K562 (cell line): ENCODE measurements around the gene CHD5. TPM values are rescaled to one million over a fixed set of nuclear protein-coding genes. Genes with fewer than 3 reads are reported as not detected.

Experiments
- ATAC-seq: fragments of 200-7000 bp; cut with Tn5 transposase; 3 replicates; pipeline ENCODE4 v1.9.1; 2020; ENCODE audit warnings: moderate library complexity
- BruUV-seq: library from RNA; stranded (reverse); fragments of 400-500 nt; replicated peaks from 2 replicates; lab custom pipeline; 2021; lab: Mats Ljungman, UMichigan
- CTCF ChIA-PET: fragments of 300-600 bp; formaldehyde crosslinking; extraction: SDS; loops from one replicate; lab custom pipeline; 2021; ENCODE audit warnings: low intra/inter-chr PET ratio; lab: Yijun Ruan, JAX
- POLR2A ChIA-PET: fragments of 300-600, 350-650 bp; sonication (Branson Sonifier 250); formaldehyde crosslinking; extraction: SDS; loops from one replicate; lab custom pipeline; 2021; ENCODE audit warnings: antibody characterized with exemption, inconsistent platforms; lab: Yijun Ruan, JAX
- DNase-seq, 4 experiments: peaks; one replicate each; pipeline versions ENCODE4 v3.0.0 to v3.0.0-alpha.2; 2011 to 2018; ENCODE audit warnings: low spot score in 3 of 4, mixed read lengths in 3 of 4; ENCODE audit errors: extremely low read depth in 1 of 4
- FAIRE-seq: peaks from 2 replicates; lab custom pipeline; 2011; peaks lifted over from hg19 to GRCh38; lab: Jason Lieb, UNC
- H2AFZ ChIP-seq: 2 replicates; pipeline ENCODE4 v1.6.0; 2011; ENCODE audit warnings: low read depth, low read length, control low read depth, inconsistent platforms
- H3K27ac ChIP-seq: fragments of 200-600 bp; 3 replicates; pipeline ENCODE4 v1.8.0; 2011; ENCODE audit warnings: low read depth, mild to moderate bottlenecking, control low read depth, inconsistent platforms, low read length, moderate library complexity, mixed read lengths; ENCODE audit errors: extremely low read depth
- H3K27me3 ChIP-seq, 2 experiments: fragments of 300-600 bp in 1 of 2; 2 replicates in 1 of 2; 3 replicates in 1 of 2; pipeline versions ENCODE4 v1.6.0 to v1.8.0; 2011; ENCODE audit warnings: inconsistent platforms in 2 of 2, low read length in 2 of 2, mild to moderate bottlenecking in 1 of 2, mixed read lengths in 1 of 2, moderate library complexity in 1 of 2; ENCODE audit not compliant: control insufficient read depth in 2 of 2, insufficient read depth in 2 of 2
- H3K36me3 ChIP-seq: fragments of 300-600 bp; 3 replicates; pipeline ENCODE4 v1.8.0; 2011; ENCODE audit warnings: mild to moderate bottlenecking, low read length, inconsistent platforms; ENCODE audit not compliant: control insufficient read depth, insufficient read depth
- H3K4me1 ChIP-seq, 2 experiments: fragments of 200-600 bp in 1 of 2; replicated peaks in 1 of 2; 2 replicates in 1 of 2; 3 replicates in 1 of 2; pipeline versions ENCODE4 v1.5.1 to v1.8.0; 2011; ENCODE audit warnings: inconsistent platforms in 2 of 2, low read length in 2 of 2, mild to moderate bottlenecking in 1 of 2, mixed read lengths in 1 of 2, moderate library complexity in 1 of 2; ENCODE audit not compliant: control insufficient read depth in 2 of 2, insufficient read depth in 2 of 2
- H3K4me2 ChIP-seq: 2 replicates; pipeline ENCODE4 v1.6.1; 2011; ENCODE audit warnings: low read length, control low read depth, inconsistent platforms, mixed read lengths; ENCODE audit not compliant: insufficient read depth
- H3K4me3 ChIP-seq: fragments of 200-600 bp; sonication (generic), shearing (Covaris generic); 2 replicates; pipeline ENCODE4 v1.5.1; 2016; ENCODE audit warnings: control low read depth, inconsistent platforms
- H3K79me2 ChIP-seq: fragments of 200-600 bp; 3 replicates; pipeline ENCODE4 v1.8.0; 2011; ENCODE audit warnings: low read length, inconsistent platforms; ENCODE audit not compliant: control insufficient read depth, insufficient read depth
- H3K9ac ChIP-seq, 2 experiments: 2 replicates each; pipeline versions ENCODE4 v1.6.0 to v1.6.1; 2011; ENCODE audit warnings: low read depth in 2 of 2, low read length in 2 of 2, control low read depth in 1 of 2, inconsistent platforms in 1 of 2, mild to moderate bottlenecking in 1 of 2, mixed read lengths in 1 of 2; ENCODE audit not compliant: insufficient read depth in 1 of 2
- H3K9me1 ChIP-seq: one replicate; pipeline ENCODE4 v1.6.0; 2011; ENCODE audit warnings: inconsistent platforms, mild to moderate bottlenecking, low read length, moderate library complexity; ENCODE audit not compliant: control insufficient read depth, insufficient read depth
- H3K9me3 ChIP-seq: replicated peaks from 2 replicates; pipeline ENCODE4 v1.5.1; 2011; ENCODE audit warnings: low read depth, low read length, inconsistent platforms; ENCODE audit not compliant: control insufficient read depth, insufficient read depth
- H4K20me1 ChIP-seq: replicated peaks from 2 replicates; pipeline ENCODE4 v1.6.1; 2011; ENCODE audit warnings: low read length, inconsistent platforms, mixed read lengths; ENCODE audit not compliant: control insufficient read depth, insufficient read depth
- ATF7 ChIP-seq: fragments of 450-650 bp; IDR thresholded peaks from 2 replicates; pipeline ENCODE4 v1.7.1; 2014; ENCODE audit warnings: mild to moderate bottlenecking, moderate library complexity
- CTBP1 ChIP-seq: fragments of 450-650 bp; IDR thresholded peaks from 2 replicates; pipeline ENCODE4 v1.6.1; 2016; ENCODE audit warnings: borderline replicate concordance
- DMBX1 ChIP-seq: fragments of 250-450 bp; sonication (Bioruptor Pico); IDR thresholded peaks from 2 replicates; pipeline ENCODE4 v1.8.0; 2022; ENCODE audit warnings: inconsistent platforms, mild to moderate bottlenecking, moderate library complexity, borderline replicate concordance
- HDAC3 ChIP-seq: fragments of 450-650 bp; IDR thresholded peaks from 2 replicates; pipeline ENCODE4 v1.6.1; 2018; ENCODE audit warnings: borderline replicate concordance, mild to moderate bottlenecking, moderate library complexity; ENCODE audit not compliant: partially characterized antibody
- IFI16 ChIP-seq: fragments of 250-450 bp; sonication (Bioruptor Pico); IDR thresholded peaks from 2 replicates; pipeline ENCODE4 v2.1.2; 2022; ENCODE audit warnings: mild to moderate bottlenecking, inconsistent platforms
- MTA1 ChIP-seq: fragments of 450-650 bp; IDR thresholded peaks from 2 replicates; pipeline ENCODE4 v1.6.1; 2017; ENCODE audit warnings: borderline replicate concordance
- MXI1 ChIP-seq: IDR thresholded peaks from 2 replicates; pipeline ENCODE4 v1.6.1; 2011; ENCODE audit warnings: low read depth, mild to moderate bottlenecking, improper control_type of control experiment, low read length
- POU5F1 ChIP-seq: fragments of 150-350 bp; IDR thresholded peaks from 2 replicates; pipeline ENCODE4 v1.6.1; 2014; ENCODE audit warnings: borderline replicate concordance, low read length, low read depth, mild to moderate bottlenecking; ENCODE audit not compliant: partially characterized antibody
- SUPT5H ChIP-seq: fragments of 450-650 bp; IDR thresholded peaks from 2 replicates; pipeline ENCODE4 v1.6.1; 2016
- ZNF23 ChIP-seq: fragments of 250-450 bp; sonication (Bioruptor Pico); IDR thresholded peaks from 2 replicates; pipeline ENCODE4 v1.4.0; 2020; ENCODE audit warnings: mild to moderate bottlenecking
- ZNF449 ChIP-seq: fragments of 250-450 bp; sonication (Bioruptor Pico); IDR thresholded peaks from 2 replicates; pipeline ENCODE4 v1.8.0; 2022; ENCODE audit warnings: moderate library complexity, mild to moderate bottlenecking, inconsistent platforms
- ZNF830 ChIP-seq: fragments of 250-450 bp; sonication (Bioruptor Pico); IDR thresholded peaks from 2 replicates; pipeline ENCODE4 v1.5.0; 2021; ENCODE audit warnings: mild to moderate bottlenecking
- WGBS: fragments of 100-300 bp; shearing (Covaris generic); methylation state at CpG from one replicate; pipeline ENCODE4 v1.1.6; 2016; ENCODE audit warnings: low coverage, mixed read lengths; ENCODE audit not compliant: insufficient coverage; ENCODE audit errors: missing lambda C conversion rate; 5-methylcytosine and 5-hydroxymethylcytosine counted together
- in situ Hi-C: fragments of 300-500 bp; cut with MboI; formaldehyde crosslinking; loops from 4 replicates; pipeline ENCODE4 v1.15.0; 2018; ENCODE audit warnings: inconsistent platforms, mixed read lengths
- intact Hi-C: fragments of 100-400 bp; cut with micrococcal nuclease; formaldehyde crosslinking; loops from 2 replicates; pipeline ENCODE4 v1.14.2; 2022
- polyA plus RNA-seq, 8 experiments: library from polyadenylated mRNA; depleted of rRNA in 4 of 8; stranded (reverse) in 5 of 8; unstranded in 3 of 8; fragments of >200 nt; fragmentation: Nextera tagmentation in 2 of 8; fragmentation: Illumina TruSeq in 1 of 8; extraction: Ambion mirVana in 2 of 8; extraction: Trizol in 1 of 8; gene quantifications; 2 replicates each; pipeline versions ENCODE4 v1.2.1 to v1.2.3, GENCODE V29; 2011 to 2014; ENCODE audit warnings: inconsistent platforms in 1 of 8, missing spikeins in 1 of 8
- total RNA-seq, 7 experiments: library from RNA; depleted of rRNA in 6 of 7; stranded (reverse); fragments of >200 nt in 6 of 7; fragmentation: Illumina TruSeq in 2 of 7; extraction: Trizol in 2 of 7; gene quantifications; 2 replicates each; pipeline versions ENCODE4 v1.2.1 to v1.2.3, GENCODE V29; 2011 to 2021; ENCODE audit warnings: low replicate concordance in 1 of 7
- TF ChIP-seq, protein P1 (sequence below): fragments of 200-800 bp; sonication (Bioruptor generic); IDR thresholded peaks from 2 replicates; pipeline ENCODE4 v1.6.1; 2017; ENCODE audit warnings: missing genetic modification characterization, missing compliant biosample characterization

The CHD5 gene
- total and polyA plus RNA-seq, 9 of the 15 experiments (the other 6 are each of a cell fraction or from before 2014, with no cell fraction given): 0.03 to 0.52 (median 0.11) TPM; not detected in 2

DNA sequence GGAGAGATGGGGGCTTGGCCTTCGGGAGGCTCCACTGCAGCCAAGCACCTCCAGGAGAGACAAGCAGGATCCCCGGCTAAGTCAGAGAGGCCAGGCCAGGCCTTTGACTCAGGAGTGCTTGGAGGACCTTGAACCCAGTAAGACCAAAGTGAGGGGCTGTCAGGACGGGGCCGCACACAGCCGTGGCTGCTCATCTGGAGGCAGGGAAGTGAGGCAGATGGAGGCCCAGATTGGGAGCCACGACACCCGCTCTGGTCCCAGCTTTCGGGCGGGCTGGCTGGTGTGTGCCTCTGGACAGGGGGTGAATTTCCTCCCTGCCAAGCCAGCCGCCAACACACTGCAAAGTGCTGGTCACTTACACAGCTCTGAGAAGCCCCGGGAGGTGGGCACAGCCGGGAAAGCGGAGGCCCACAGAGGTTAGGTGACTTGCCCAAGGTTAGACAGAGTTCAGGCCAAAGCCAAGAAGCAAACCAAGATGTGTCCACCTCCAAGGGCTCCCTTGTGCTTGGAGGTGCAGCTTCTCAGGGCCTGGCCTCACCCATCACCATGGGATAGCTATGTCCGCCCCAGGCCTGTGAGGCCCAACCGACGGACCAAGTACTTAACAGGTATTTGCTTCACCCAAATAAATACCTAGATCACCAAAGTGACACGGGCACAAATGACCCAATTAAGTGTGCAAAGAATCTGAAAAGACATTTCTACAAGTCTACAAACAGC lies 58.3 kb downstream of the CHD5 start:
- Histone ChIP-seq H3K9me3 (no peaks in the 10 kb centered on the region), H3K79me2 (no peaks in the 10 kb centered on the region), H4K20me1 (no peaks in the 10 kb centered on the region), H3K9me1 (no peaks in the 10 kb centered on the region), H3K4me3 (no peak overlapping the region), H3K4me1 (peaks cover 0 to 29% of the 10 kb centered on the region in 2 experiments; a peak in 1 of 5 replicates), H3K36me3 (no peaks in the 10 kb centered on the region), H3K4me2 (no peak overlapping the region), H3K9ac (0 out of 4 replicates have a peak overlapping the region, but pooled peaks of 1 of the 2 experiments have one; percentile 9), H2AFZ (no peak overlapping the region), H3K27ac (no peak overlapping the region), H3K27me3 (peaks cover 17 to 43% of the 10 kb centered on the region in 2 experiments; a peak in 4 of 5 replicates)
- WGBS: 16% methylated on average over 17 of the region's 17 CpGs
- FAIRE-seq: no peak
- intact Hi-C loops: no loop called here
- in situ Hi-C loops: no loop called here
- ChIA-PET POLR2A (no interaction called here), CTCF (no interaction called here)
- ATAC-seq: no peak; the same call in 2 of the 3 replicates
- no peak for DNase-seq
- TF ChIP-seq ATF7 (no peak), DMBX1 (CRISPR knock-in tag) (no peak), MXI1 (no peak), SUPT5H (no peak), ZNF830 (CRISPR knock-in tag) (no peak), CTBP1 (no peak), IFI16 (CRISPR knock-in tag) (no peak), HDAC3 (no peak), MTA1 (no peak), ZNF449 (CRISPR knock-in tag) (no peak), POU5F1 (no peak), ZNF23 (CRISPR knock-in tag) (no peak)
- TF ChIP-seq, protein P1, sequence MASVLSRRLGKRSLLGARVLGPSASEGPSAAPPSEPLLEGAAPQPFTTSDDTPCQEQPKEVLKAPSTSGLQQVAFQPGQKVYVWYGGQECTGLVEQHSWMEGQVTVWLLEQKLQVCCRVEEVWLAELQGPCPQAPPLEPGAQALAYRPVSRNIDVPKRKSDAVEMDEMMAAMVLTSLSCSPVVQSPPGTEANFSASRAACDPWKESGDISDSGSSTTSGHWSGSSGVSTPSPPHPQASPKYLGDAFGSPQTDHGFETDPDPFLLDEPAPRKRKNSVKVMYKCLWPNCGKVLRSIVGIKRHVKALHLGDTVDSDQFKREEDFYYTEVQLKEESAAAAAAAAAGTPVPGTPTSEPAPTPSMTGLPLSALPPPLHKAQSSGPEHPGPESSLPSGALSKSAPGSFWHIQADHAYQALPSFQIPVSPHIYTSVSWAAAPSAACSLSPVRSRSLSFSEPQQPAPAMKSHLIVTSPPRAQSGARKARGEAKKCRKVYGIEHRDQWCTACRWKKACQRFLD: no peak
- BruUV-seq: no TSS peak
